ENCODE results near the gene HLA-DOA.

HLA-DOA gene

GRCh38 chr6:32962213-32962826 lies 47.1 kb downstream of the HLA-DOA start:
- DNase-seq = no peak

- DNase-seq = no peak
Measured at GRCh38 chr6:32960563-32960962, 48.8 kb downstream of the HLA-DOA start.

GRCh38 chr6:32956176-32956575 lies 53.2 kb downstream of the HLA-DOA start:
- no peak for DNase-seq

- DNase-seq = no peak
Measured at GRCh38 chr6:32954986-32955802, 54.2 kb downstream of the HLA-DOA start.

- DNase-seq = no peak
Measured at GRCh38 chr6:32954267-32954666, 55.1 kb downstream of the HLA-DOA start.

All from NCI-H2029 (cell line).